Measurements from ENCODE around the gene RPH3AL.
"Not testable (repeated sequence)": the region's sequence is repeated elsewhere in the genome, so short reads cannot be mapped to it uniquely, and the experiment has no call there.

Gene RPH3AL

DNA sequence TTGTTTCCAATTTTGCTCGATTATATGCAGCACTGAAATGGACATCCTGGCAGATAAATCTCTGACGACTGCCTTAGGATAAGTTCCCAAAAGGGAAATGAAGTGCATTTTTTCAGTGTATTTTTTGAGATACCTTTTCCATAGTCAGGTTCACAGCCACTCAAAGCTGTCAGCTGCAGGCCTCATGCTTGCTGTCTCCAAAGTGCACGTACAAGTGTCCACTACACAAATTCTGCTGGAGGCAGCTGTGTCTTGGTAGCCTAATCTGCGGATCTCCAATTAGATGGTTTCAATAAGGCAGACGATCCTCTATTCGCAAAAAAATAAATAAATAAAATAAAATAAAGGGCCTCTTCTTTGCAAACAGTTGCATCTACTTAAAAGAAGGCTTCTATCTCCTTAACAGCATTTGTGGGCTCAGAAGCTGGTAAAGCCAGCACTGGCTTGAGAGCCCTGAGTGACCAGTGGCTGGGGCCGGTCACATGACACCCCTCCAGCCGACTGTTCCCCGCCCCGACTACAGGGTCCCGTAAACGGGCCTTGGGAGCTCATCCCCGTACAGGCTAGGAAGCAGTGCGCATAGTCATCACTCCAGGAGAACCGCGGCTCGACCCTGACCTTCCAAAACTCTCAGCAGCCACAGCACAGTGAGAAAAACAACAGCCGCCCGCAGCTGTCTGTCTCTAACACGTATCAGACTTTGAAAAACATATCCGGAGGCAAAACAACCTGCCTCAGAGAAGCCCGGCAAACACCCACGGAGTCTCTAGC is 18.8 kb downstream of the RPH3AL start:
- DNase-seq, result no peak

DNA sequence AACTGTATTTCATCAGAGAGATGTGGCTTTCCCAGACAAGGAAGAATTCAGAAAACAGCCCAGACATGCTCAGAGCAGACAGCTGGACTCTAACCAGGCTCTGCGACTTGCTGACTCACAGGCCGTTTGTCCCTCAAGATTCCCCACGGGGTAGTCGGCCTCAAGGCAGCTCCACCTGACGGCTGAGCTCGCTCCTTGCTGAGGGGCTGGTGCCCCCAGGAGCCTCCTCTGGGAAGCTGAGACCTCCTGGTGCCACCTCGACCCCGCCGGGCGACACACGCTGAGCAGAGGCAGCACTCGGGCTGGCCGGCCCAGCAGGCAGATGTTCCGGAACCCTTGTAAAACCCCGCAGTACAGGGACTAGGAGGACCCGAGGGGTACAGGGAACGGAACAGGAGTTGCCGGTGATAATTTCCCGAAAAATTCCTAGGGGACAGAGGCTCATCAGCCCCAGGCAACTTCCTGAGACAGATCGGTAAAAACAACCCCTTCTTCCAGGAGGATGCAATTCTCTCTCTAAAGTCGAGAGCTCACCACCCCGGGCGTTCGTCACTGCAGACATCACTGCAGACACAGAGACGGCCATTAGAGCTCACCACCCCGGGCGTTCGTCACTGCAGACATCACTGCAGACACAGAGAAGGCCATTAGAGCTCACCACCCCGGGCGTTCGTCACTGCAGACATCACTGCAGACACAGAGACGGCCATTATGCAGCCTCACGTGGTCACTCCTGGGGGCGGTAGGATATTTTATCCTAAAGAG is 19.9 kb downstream of the RPH3AL start:
- no peak for DNase-seq

- no peak for DNase-seq
Measured at GRCh38 chr17:332023-332422, 20.6 kb downstream of the RPH3AL start.

DNA sequence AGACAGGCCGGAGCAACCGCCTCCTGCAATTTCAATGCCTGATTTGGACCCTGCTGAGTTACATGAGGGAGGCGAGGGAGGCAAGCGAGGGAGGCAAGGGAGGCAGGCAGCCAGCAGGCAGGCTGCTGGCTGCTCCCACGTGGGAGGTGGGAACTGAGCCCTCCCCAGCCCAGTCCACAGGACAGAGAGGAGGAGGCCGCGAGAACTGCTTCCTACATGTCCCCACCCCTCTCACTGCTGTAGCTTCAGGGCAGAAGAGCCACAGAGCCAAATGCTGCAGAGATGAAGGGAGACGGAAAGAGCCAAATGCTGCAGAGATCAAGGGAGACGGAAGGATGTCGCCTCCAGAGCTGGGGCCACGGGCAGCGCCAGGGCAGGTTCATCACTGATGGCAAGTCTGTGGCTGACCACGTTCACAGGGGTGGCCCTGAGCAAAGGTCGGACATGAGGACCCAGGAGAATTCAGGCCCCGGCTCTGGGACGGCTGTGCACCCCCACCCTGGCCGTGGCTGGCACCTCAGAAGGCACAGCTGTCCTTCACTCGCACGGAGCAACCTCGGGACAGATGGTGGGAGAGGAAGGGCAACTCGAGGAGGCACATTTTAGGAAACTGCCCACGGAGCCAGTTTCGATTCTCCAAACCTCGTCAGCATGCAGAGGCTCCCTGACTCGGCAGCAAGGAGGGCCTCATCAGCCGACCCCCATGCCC is 21.5 kb downstream of the RPH3AL start:
- no peak for DNase-seq

- no peak for DNase-seq
Measured at GRCh38 chr17:329784-330420, 22.7 kb downstream of the RPH3AL start.

DNA sequence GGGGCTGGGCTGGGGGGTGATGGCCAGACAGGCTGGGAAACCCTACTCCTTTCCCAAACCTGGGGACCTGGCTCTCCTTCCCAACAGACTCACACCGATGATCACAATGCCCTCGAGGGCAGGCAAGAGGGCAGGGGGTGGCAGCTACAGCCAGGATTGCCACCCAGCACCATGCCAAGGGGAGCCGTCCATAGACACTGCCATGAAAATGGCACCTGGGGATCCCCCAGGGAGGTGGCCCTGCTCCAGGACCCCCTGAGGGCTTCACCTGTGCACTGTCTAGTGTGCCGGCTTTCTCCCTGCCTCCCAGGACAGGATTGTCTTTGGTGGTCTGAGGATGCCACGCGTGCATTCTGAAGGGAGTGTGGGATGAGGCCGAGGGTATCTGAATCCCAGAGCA is 24.6 kb downstream of the RPH3AL start:
- DNase-seq, result no peak

DNA sequence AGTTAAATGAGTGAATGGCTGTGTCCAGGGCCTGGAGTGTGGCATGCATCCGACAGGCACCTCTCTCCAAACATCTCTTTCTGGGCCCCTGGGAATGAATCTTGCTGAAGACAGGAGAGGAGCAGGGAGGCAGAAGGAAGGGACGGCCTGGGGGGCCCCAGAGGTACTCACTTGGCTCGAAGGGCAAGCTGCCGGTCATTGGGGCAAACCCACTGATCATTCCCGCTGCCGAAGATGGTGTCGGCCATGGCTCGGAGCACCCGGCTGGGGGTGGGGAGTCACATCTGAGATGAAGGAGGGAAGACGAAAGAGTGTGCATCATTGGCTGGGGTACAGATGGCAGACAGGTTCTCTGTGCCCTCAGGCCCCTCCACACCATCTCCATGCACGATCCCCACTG is 25.3 kb downstream of the RPH3AL start:
- no peak for DNase-seq

DNA sequence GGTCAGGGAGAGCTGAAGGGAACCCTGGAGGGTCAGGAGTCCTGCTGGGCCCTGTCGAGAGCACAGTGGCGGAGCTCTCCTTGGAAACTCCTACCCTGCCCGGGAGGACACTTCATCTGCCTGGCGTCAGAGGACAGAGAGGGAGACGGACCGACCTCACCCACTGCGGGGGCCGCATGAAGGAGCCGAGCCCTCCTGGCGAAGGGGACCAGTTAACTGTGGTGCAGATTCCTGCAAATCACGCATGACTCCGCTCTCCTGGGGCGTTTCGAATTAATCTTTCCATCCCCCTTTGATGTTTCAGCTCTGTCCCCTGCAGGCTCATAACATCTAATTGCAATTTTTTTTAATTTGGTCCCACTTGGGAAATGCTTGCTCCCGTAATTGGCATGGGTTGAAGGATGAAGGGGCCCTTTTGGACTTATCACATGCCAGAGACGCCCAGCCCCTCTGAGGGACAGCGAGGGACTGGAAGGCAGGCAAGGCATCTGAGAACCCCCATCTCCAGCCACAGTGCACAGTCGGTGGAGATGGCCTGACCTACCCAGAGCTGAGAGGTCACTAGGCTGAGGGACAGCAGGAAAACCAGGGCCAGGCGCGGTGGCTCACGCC is 26.5 kb downstream of the RPH3AL start:
- no peak for DNase-seq

GRCh38 chr17:325270-326009 is 27.2 kb downstream of the RPH3AL start:
- DNase-seq, result no peak

GRCh38 chr17:323721-324571 is 28.7 kb downstream of the RPH3AL start:
- DNase-seq, result no peak

DNA sequence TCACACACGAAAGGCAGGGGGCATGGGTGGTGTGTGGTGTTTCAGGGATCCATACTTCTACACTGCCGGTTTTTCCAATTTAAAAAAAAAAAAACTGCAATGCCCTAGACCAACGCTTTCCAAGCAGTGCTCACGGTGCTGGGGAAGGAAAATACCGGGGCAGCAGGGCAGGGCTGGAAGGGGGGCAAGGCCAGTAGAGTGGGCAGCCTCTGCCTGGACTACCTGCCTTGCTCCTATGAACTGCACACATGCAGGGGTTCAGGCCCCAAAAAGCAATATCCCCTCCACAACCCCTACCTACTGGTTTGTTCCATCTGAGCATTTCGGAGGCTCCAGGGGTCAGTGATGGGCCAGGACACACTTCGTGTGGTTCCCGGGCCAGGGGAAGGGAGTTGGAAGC is 29.4 kb downstream of the RPH3AL start:
- DNase-seq, result no peak

- DNase-seq, result no peak
Measured at GRCh38 chr17:322006-322780, 30.4 kb downstream of the RPH3AL start.

GRCh38 chr17:321386-321941 is 31.1 kb downstream of the RPH3AL start:
- no peak for DNase-seq

DNA sequence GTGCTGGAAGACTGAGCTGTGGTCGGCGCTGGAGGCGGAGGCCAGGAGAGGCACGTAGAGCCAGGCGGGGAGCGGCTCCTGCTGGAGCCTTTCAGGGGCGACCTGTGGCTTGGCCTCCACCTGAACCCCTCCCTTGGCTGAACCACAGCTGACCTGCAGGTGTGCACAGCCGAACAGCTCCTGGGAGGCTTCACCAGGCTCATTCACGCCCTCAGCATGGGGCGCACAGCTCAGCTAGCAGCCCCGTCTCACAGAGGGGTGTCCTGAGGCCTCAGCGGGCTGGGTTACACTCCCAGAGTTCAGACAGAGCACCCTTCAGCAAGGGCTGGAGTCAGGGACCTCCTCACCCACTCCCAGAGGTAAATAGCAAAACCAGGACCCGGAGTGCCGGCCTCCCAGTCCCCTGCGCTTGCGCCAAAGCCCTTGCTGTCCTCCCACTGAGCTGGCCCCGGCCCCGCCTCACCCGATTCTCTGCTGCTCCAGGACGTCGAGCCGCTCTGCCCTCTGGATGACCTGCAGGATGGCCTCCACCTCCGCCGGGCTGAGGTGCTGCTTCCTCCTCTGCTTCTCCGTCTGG is 31.7 kb downstream of the RPH3AL start:
- no peak for DNase-seq

GRCh38 chr17:320139-320538 is 32.5 kb downstream of the RPH3AL start:
- DNase-seq, result no peak

DNA sequence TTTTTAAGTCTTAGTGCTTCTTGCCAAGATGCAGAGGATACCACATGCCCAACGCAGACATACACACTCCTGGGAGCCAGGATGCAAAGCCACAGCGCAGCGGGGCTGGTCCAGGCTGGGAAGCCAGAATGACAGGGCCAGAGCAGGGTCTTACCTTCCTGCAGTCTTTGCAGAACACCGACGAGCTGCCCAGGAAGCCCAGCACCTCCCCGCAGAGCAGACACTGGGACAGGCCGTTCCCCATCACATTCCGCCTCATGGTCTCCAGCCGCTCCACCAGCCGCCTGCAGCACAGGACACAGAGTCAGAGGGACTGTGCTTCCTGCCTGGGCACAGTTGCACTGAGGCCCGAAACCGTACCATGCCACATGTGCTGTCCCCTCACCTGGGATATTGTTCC is 33.3 kb downstream of the RPH3AL start:
- no peak for DNase-seq

- not testable (repeated sequence) for DNase-seq
Measured at GRCh38 chr17:317070-317469, 35.5 kb downstream of the RPH3AL start.

GRCh38 chr17:315399-315798 is 37.2 kb downstream of the RPH3AL start:
- not testable (repeated sequence) for DNase-seq

- DNase-seq, result not testable (repeated sequence)
Measured at GRCh38 chr17:314614-314944, 38.0 kb downstream of the RPH3AL start.

Measured in stimulated activated CD8-positive, alpha-beta memory T cell treated with anti-CD3 and anti-CD28 coated beads, Interleukin-4, amount 100 ng/mL, for 48 hours (primary cell).